Measurements from ENCODE around the gene SLC17A3.

DNA sequence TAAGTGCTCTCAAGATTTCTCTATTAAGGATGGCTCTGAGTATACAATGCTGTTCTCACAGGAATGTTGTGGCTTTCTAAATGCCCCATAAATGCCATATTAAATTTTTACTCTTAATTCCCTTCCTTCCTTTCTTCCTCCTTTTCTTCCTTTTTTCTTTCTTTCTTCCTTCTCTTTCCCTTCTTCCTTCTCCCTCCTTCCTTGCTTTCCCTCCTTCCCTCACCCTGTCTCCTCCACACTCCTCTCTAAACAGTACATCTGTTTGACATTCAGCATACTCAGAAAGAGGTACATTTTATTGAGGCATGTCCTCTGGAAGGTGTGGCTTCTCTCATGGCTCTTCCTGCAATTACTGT is 41.8 kb downstream of the SLC17A3 start:
- TF ChIP-seq CTCF (IDR thresholded peaks at IDR 0.05; ENCODE audit: poor library complexity, severe bottlenecking) (no peak), TAF1 (IDR thresholded peaks at IDR 0.05; ENCODE audit: low read depth) (no peak), RAD21 (conservative IDR thresholded peaks at IDR 0.05) (no peak), EZH2 (IDR thresholded peaks at IDR 0.05; ENCODE audit: borderline replicate concordance, insufficient read depth, low read length, poor library complexity, severe bottlenecking) (no peak), REST (IDR thresholded peaks at IDR 0.05; ENCODE audit: borderline replicate concordance) (no peak), EP300 (conservative IDR thresholded peaks at IDR 0.05; ENCODE audit: poor library complexity, severe bottlenecking) (no peak), SMC3 (conservative IDR thresholded peaks at IDR 0.05; ENCODE audit: poor library complexity) (no peak), POLR2AphosphoS5 (IDR thresholded peaks at IDR 0.05) (no peak)
